Measurements from ENCODE around the gene DECR2.

DNA sequence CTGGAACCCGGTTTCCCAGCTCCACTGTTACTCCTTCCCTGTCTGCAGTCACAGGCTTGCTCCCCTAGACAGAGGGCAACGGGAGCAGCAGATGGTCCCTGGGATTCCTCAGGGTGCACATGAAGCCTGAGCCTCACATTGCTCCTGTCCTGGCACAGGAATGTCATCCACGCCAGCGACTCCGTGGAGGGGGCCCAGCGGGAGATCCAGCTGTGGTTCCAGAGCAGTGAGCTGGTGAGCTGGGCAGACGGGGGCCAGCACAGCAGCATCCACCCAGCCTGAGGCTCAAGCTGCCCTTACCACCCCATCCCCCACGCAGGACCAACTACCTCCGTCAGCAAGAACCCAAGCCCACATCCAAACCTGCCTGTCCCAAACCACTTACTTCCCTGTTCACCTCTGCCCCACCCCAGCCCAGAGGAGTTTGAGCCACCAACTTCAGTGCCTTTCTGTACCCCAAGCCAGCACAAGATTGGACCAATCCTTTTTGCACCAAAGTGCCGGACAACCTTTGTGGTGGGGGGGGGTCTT, 1.6 kb upstream of the DECR2 start:
- TF ChIP-seq, protein P1, sequence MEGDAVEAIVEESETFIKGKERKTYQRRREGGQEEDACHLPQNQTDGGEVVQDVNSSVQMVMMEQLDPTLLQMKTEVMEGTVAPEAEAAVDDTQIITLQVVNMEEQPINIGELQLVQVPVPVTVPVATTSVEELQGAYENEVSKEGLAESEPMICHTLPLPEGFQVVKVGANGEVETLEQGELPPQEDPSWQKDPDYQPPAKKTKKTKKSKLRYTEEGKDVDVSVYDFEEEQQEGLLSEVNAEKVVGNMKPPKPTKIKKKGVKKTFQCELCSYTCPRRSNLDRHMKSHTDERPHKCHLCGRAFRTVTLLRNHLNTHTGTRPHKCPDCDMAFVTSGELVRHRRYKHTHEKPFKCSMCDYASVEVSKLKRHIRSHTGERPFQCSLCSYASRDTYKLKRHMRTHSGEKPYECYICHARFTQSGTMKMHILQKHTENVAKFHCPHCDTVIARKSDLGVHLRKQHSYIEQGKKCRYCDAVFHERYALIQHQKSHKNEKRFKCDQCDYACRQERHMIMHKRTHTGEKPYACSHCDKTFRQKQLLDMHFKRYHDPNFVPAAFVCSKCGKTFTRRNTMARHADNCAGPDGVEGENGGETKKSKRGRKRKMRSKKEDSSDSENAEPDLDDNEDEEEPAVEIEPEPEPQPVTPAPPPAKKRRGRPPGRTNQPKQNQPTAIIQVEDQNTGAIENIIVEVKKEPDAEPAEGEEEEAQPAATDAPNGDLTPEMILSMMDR (IDR thresholded peaks at IDR 0.05; ENCODE audit: low read depth, low read length, missing input control), result no peak
- TF ChIP-seq YY1 (IDR thresholded peaks at IDR 0.05) (no peak), TAF1 (conservative IDR thresholded peaks at IDR 0.05) (no peak), SP1 (IDR thresholded peaks at IDR 0.05) (no peak), JUND (IDR thresholded peaks at IDR 0.05) (no peak), RAD21 (IDR thresholded peaks at IDR 0.05) (no peak), HNF4A (conservative IDR thresholded peaks at IDR 0.05) (no peak), RXRA (IDR thresholded peaks at IDR 0.05) (no peak)
- TF ChIP-seq, protein P2, sequence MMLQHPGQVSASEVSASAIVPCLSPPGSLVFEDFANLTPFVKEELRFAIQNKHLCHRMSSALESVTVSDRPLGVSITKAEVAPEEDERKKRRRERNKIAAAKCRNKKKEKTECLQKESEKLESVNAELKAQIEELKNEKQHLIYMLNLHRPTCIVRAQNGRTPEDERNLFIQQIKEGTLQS (IDR thresholded peaks at IDR 0.05), result no peak
- TF ChIP-seq, protein P3, sequence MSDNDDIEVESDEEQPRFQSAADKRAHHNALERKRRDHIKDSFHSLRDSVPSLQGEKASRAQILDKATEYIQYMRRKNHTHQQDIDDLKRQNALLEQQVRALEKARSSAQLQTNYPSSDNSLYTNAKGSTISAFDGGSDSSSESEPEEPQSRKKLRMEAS (IDR thresholded peaks at IDR 0.05), result no peak

Data from liver (tissue), 3 donors.